ENCODE data around the gene FOXP1. TPM values are rescaled to one million over a fixed set of nuclear protein-coding genes. Genes with fewer than 3 reads are reported as not detected.

Gene FOXP1
- total and polyA plus RNA-seq, 8 donors, result 13.4 to 74.1 (median 44.1) TPM

GRCh38 chr3:71245971-71246880, 337.3 kb downstream of the FOXP1 start:
- peaks cover 18 to 40% (median 26%) of the 10 kb centered on the region in 3 donors for H3K4me1 ChIP-seq
- no peaks in the 10 kb centered on the region for H3K9me3 ChIP-seq
- H3K4me3 ChIP-seq, result peak overlapping the region in 1 of 4 donors; percentile 5
- intact Hi-C loops (cut with DNase I), result no loop called here
- no peak for FAIRE-seq
- no peaks in the 10 kb centered on the region for H3K36me3 ChIP-seq
- peak overlapping the region; percentile 10 to 63 (median 36) for H3K27ac ChIP-seq
- ATAC-seq, result peak; percentile 22 to 58 (median 47)
- no peak for DNase-seq
- no peaks in the 10 kb centered on the region for H3K27me3 ChIP-seq
- TF ChIP-seq, protein P1, sequence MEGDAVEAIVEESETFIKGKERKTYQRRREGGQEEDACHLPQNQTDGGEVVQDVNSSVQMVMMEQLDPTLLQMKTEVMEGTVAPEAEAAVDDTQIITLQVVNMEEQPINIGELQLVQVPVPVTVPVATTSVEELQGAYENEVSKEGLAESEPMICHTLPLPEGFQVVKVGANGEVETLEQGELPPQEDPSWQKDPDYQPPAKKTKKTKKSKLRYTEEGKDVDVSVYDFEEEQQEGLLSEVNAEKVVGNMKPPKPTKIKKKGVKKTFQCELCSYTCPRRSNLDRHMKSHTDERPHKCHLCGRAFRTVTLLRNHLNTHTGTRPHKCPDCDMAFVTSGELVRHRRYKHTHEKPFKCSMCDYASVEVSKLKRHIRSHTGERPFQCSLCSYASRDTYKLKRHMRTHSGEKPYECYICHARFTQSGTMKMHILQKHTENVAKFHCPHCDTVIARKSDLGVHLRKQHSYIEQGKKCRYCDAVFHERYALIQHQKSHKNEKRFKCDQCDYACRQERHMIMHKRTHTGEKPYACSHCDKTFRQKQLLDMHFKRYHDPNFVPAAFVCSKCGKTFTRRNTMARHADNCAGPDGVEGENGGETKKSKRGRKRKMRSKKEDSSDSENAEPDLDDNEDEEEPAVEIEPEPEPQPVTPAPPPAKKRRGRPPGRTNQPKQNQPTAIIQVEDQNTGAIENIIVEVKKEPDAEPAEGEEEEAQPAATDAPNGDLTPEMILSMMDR (IDR thresholded peaks at IDR 0.05), result no peak
- 17 to 19% methylated on average over 19 of the region's 19 CpGs for WGBS, 2 donors

DNA sequence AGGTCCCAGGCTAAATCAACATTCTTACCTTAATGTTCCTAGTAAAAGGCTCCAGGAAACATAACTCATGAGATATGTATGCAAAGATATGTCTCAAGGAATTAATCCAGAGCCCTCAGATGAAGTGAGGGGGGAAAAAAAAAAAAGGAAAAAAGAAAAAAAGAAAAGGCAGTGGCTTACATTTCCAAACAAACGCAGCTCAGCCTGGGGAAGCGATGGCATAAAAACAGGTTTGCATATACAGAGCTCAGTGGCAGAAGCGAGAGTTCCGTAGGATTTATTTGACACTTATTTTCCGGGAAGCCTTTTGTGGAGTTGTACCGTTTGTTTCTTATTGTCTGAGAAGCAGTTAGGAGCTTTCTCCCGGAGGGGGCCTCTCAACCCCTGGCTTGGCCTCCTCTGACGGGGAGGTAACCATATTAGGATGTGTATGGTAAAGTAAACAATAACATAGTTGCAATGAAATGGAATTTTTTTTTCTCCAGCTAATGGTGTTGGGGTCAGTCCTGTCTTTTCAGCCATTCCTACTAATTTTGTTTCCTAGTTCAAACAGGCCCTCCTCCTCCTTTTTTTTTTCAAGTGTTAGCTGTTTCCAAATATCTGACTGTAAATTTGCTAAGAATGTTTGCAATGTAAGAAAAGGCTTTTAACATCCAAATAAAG, 338.6 kb downstream of the FOXP1 start:
- ATAC-seq (peak in 3 of 4 donors; percentile 13 to 27 (median 13)), FAIRE-seq (no peak), DNase-seq (no peak)
- Histone ChIP-seq H3K27me3 (no peaks in the 10 kb centered on the region), H3K4me3 (no peak overlapping the region), H3K27ac (peak overlapping the region in 1 of 4 donors; percentile 63), H3K4me1 (peaks cover 18 to 40% (median 26%) of the 10 kb centered on the region in 3 donors), H3K9me3 (no peaks in the 10 kb centered on the region), H3K36me3 (no peaks in the 10 kb centered on the region)
- TF ChIP-seq, protein P1 (IDR thresholded peaks at IDR 0.05), result no peak
- intact Hi-C loops (cut with DNase I), result no loop called here
- 45 to 50% methylated on average over 8 of the region's 8 CpGs for WGBS, 2 donors

DNA sequence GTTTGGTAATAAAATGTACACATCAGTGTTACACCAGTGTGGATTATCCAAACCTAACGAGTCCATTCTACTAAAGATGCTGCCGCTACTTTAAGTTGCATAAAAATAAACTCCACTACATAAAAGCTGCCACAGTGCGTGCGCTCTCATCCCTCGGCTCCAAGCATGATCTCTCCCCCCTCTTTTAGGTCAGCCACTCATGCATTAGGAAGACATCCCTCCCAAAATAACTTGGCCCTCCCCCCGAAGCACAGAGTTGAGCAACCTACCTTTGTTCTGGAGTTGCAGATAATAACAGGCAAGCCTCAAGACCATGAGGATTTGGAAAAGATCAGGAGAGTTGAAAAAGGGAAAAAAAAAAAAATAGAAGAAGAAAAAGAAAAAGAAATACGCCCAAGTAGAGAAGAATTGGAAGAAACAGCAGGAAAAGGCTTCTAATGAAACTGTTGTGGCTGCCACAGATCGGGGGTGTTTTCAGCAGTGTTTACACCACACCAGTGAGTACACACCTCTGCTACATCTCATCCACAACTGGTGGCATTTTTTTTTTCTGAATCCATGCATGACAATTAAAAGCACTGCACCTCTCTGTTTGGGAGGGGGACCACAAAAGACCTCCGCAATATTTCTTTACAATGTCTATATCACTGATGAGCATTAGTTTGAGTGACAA, 339.2 kb downstream of the FOXP1 start:
- H3K27ac ChIP-seq, result peak overlapping the region in 1 of 4 donors; percentile 63
- no peak for ATAC-seq
- H3K27me3 ChIP-seq, result no peaks in the 10 kb centered on the region
- intact Hi-C loops (cut with DNase I), result no loop called here
- H3K9me3 ChIP-seq, result no peaks in the 10 kb centered on the region
- FAIRE-seq, result no peak
- no peaks in the 10 kb centered on the region for H3K36me3 ChIP-seq
- WGBS, 2 donors, result 82 to 86% methylated on average over 9 of the region's 9 CpGs
- H3K4me3 ChIP-seq, result no peak overlapping the region
- no peak for DNase-seq
- H3K4me1 ChIP-seq, result peaks cover 18 to 37% (median 26%) of the 10 kb centered on the region in 3 donors
- TF ChIP-seq, protein P1 (IDR thresholded peaks at IDR 0.05), result no peak

DNA sequence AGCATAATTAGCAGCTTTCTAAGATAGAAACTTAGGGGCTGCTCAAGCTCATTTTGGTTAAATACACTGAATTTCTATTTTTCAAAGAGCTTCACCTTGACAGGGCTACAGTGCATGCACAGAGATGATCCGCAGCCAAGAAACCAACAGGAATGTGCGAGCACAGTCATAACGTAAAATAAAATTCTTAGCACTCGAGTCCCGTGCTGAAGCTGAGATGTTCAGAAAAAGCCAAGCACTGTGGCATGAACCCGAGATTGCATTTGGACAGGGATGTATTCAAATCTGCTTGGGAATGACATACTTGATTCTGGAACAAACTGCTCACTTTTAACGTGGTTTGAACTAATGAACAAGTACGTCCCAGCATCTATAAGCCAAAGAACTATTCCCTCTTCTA, 340.3 kb downstream of the FOXP1 start:
- no peak overlapping the region for H3K4me3 ChIP-seq
- H3K9me3 ChIP-seq, result no peaks in the 10 kb centered on the region
- no peak for ATAC-seq
- intact Hi-C loops (cut with DNase I), result no loop called here
- 81 to 86% methylated on average over 8 of the region's 8 CpGs for WGBS, 2 donors
- DNase-seq, result no peak
- H3K27ac ChIP-seq, result no peak overlapping the region
- no peaks in the 10 kb centered on the region for H3K36me3 ChIP-seq
- FAIRE-seq, result no peak
- H3K27me3 ChIP-seq, result no peaks in the 10 kb centered on the region
- H3K4me1 ChIP-seq, result peaks cover 18 to 34% (median 26%) of the 10 kb centered on the region in 3 donors
- TF ChIP-seq, protein P1 (IDR thresholded peaks at IDR 0.05), result no peak
